Lower leg skin (tissue), 3 donors: ENCODE measurements around the gene TPO.

Source experiments
- CTCF ChIP-seq, 3 donors: fragments of 450-650 bp; IDR thresholded peaks; one replicate each; pipeline ENCODE4 v1.5.1; 2016; ENCODE audit warnings: antibody characterized with exemption in 3 of 3, mild to moderate bottlenecking in 3 of 3, moderate library complexity in 2 of 3
- POLR2A ChIP-seq, 2 donors: fragments of 450-650 bp; IDR thresholded peaks; one replicate each; pipeline ENCODE4 v1.6.1; 2016 to 2017; ENCODE audit warnings: antibody characterized with exemption in 2 of 2, mild to moderate bottlenecking in 1 of 2, moderate library complexity in 1 of 2

- TF ChIP-seq CTCF (IDR thresholded peaks at IDR 0.05) = no peak
- no peak for TF ChIP-seq POLR2A (IDR thresholded peaks at IDR 0.05)
These were observed 2.2 kb downstream of the TPO start for GRCh38 chr2:1415501-1415900.
